ENCODE data around the gene MYNN. TPM values are rescaled to one million over a fixed set of nuclear protein-coding genes. Genes with fewer than 3 reads are reported as not detected.
A peak's percentile ranks its signal among the peaks of the same experiment; 100 is the strongest.
"Not testable (repeated sequence)": the region's sequence is repeated elsewhere in the genome, so short reads cannot be mapped to it uniquely, and the experiment has no call there.

Gene MYNN
- 12.0 TPM for polyA plus RNA-seq (2013, experiment 1 of 2)
- polyA plus RNA-seq (2013, experiment 2 of 2), result 12.9 TPM

DNA sequence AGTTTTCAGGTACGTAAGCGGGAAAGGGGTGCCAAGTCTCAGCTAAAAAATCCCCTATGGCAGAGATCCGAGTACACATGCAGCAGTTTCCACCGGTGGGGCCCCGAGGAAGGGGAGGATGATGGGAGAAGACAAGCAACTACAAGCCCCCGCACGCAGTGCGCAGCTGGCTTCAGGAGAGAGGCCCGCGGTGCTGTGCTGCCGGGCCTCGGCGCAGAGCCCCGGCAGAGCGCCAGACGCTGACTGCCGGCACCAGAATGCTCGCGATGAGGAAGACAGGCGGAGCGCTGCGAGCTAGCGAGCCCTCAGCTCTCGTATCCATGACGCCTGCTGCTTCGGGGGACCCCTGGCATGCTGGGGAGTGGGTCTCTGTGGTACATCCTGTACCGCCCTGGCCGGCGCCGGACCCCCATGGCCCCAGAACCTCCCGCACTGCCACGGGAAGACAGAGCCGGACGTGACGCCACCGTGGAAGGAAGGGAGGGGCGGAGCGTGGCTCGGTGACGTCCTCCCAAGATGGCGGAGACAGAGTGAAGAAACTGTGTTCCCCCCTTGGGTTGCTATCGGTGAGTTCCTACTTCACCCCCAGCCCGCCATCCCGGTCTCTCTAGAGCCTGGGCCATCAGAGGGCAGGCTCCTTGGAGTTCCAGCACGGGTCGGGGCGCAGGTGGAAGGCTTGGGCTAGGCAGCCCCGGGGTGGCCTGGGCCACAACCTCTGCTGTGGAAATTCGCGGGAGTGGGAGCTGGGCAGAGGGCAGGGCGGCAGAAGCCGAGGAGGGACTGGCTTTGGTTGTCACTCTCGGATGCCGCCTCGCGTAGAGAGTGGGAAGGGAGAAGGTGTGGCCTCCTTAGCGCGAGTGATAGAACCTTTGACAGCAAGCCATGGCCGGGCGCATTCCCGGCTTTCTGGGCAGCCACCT, at the start of gene MYNN:
Gene MYNN, plus strand, starts transcription at position 500 of the 920 bp plus-strand sequence. CDS start 900 bp downstream, outside the sequence.
- H2BK15ac ChIP-seq (ENCODE audit: low read length), result peak within 1 kb of the TSS; percentile 38
- no CpG with 5 or more reads among the region's 61 CpGs for WGBS, 2 donors (ENCODE audit: extremely low coverage in 2 of 2, insufficient read length in 2 of 2, insufficient replicate concordance in 1 of 2)
- H3K36me3 ChIP-seq (replicated peaks in 1 of 2; ENCODE audit: control insufficient read depth in 2 of 2, insufficient read depth in 2 of 2, low read length in 2 of 2), result peaks cover 10 to 39% of the 10 kb centered on the region in 2 donors
- H2BK12ac ChIP-seq (ENCODE audit: low read length), result no peak within 1 kb of the TSS
- no peak within 1 kb of the TSS for H4K91ac ChIP-seq (ENCODE audit: low read depth, low read length, poor library complexity)
- H3K27ac ChIP-seq (replicated peaks; ENCODE audit: low read length), result peak within 1 kb of the TSS; percentile 93
- H4K8ac ChIP-seq (ENCODE audit: low read depth, low read length), result no peak within 1 kb of the TSS
- H3K27me3 ChIP-seq (ENCODE audit: control insufficient read depth in 3 of 3, insufficient read depth in 3 of 3, low read depth in 1 of 3, low read length in 3 of 3), result no peaks in the 10 kb centered on the region
- peak within 1 kb of the TSS; percentile 94 for H2BK5ac ChIP-seq (ENCODE audit: low read length)
- H3K9me3 ChIP-seq (replicated peaks in 1 of 2; ENCODE audit: control insufficient read depth in 2 of 2, insufficient read depth in 1 of 2, low read depth in 1 of 2, low read length in 2 of 2), result no peaks in the 10 kb centered on the region
- peaks cover 2 to 6% of the 10 kb centered on the region in 2 donors for H3K4me1 ChIP-seq (ENCODE audit: control insufficient read depth in 2 of 2, insufficient read depth in 1 of 2, low read depth in 1 of 2, low read length in 2 of 2)
- H3K4me2 ChIP-seq (ENCODE audit: insufficient read depth, low read length, poor library complexity, severe bottlenecking), result peak within 1 kb of the TSS; percentile 79
- H3K4me3 ChIP-seq (ENCODE audit: low read length in 2 of 2), result peak within 1 kb of the TSS; percentile 83 to 98
- DNase-seq (ENCODE audit: low spot score), result peak; percentile 85
- peak within 1 kb of the TSS; percentile 88 for H2AK5ac ChIP-seq (ENCODE audit: low read depth, low read length)
- H3K18ac ChIP-seq (ENCODE audit: low read length), result peak within 1 kb of the TSS; percentile 98
- peak within 1 kb of the TSS; percentile 100 for H2AFZ ChIP-seq (ENCODE audit: low read length)
- peaks cover 5% of the 10 kb centered on the region for H3K79me1 ChIP-seq (ENCODE audit: low read depth, low read length)
- peak within 1 kb of the TSS; percentile 59 for H3K14ac ChIP-seq (ENCODE audit: low read length)
- H3K23ac ChIP-seq (ENCODE audit: low read depth, low read length, poor library complexity), result peak within 1 kb of the TSS; percentile 97
- H3K9ac ChIP-seq (ENCODE audit: low read depth, low read length, poor library complexity), result peak within 1 kb of the TSS; percentile 97
- no peak within 1 kb of the TSS for H2BK120ac ChIP-seq (ENCODE audit: low read depth, low read length)
- peak within 1 kb of the TSS; percentile 94 for H3K4ac ChIP-seq (ENCODE audit: low read length)

DNA sequence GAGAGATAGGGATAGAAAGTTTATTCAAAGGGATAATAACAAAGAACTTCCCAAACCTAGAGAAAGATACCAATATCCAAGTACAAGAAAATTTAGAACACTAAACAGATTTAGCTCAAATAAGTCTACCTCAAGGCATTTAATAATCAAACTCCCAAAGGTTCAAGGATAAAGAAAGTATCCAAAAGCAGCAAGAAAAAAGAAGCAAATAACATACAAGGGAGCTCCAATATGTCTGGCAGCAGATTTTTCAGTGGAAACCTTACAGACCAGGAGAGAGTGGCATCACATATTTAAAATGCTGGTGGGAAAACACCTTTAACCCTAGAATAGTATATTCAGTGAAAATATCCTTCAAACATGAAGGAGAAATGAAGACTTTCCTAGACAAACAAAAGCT, 41.3 kb upstream of the MYNN start:
- not testable (repeated sequence) for H3K4me2 ChIP-seq (ENCODE audit: insufficient read depth, low read length, poor library complexity, severe bottlenecking); H2BK12ac ChIP-seq (ENCODE audit: low read length); H2BK120ac ChIP-seq (ENCODE audit: low read depth, low read length); H4K91ac ChIP-seq (ENCODE audit: low read depth, low read length, poor library complexity); H3K18ac ChIP-seq (ENCODE audit: low read length); H3K36me3 ChIP-seq (replicated peaks in 1 of 2; ENCODE audit: control insufficient read depth in 2 of 2, insufficient read depth in 2 of 2, low read length in 2 of 2); H4K8ac ChIP-seq (ENCODE audit: low read depth, low read length); H3K27me3 ChIP-seq (ENCODE audit: control insufficient read depth in 3 of 3, insufficient read depth in 3 of 3, low read depth in 1 of 3, low read length in 3 of 3); H3K4me1 ChIP-seq (ENCODE audit: control insufficient read depth in 2 of 2, insufficient read depth in 1 of 2, low read depth in 1 of 2, low read length in 2 of 2); H3K4ac ChIP-seq (ENCODE audit: low read length); H3K23ac ChIP-seq (ENCODE audit: low read depth, low read length, poor library complexity); DNase-seq (ENCODE audit: low spot score); H3K9me3 ChIP-seq (replicated peaks in 1 of 2; ENCODE audit: control insufficient read depth in 2 of 2, insufficient read depth in 1 of 2, low read depth in 1 of 2, low read length in 2 of 2); H3K27ac ChIP-seq (replicated peaks; ENCODE audit: low read length); H3K9ac ChIP-seq (ENCODE audit: low read depth, low read length, poor library complexity); H3K14ac ChIP-seq (ENCODE audit: low read length); H2AK5ac ChIP-seq (ENCODE audit: low read depth, low read length); H3K79me1 ChIP-seq (ENCODE audit: low read depth, low read length); H3K4me3 ChIP-seq (ENCODE audit: low read length in 2 of 2); H2BK5ac ChIP-seq (ENCODE audit: low read length); H2AFZ ChIP-seq (ENCODE audit: low read length); H2BK15ac ChIP-seq (ENCODE audit: low read length)

DNA sequence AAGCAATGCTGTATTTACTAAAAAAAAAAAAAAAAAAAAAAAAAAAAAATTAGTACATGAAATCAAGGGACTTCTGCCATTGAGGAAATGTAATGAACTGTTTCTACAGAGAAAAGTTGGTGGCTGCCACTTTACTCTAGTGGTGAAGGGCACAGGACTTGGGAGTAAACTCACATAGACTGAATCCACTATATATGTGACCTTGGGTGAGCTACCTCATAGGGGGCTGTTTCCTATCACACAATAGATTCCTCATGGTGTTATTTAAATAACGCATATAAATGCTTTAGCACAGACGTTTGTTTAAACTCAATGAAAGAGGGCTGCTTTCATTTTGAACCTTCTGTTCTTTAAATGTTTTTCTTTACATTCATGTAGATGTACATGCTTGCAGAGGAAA, 34.1 kb upstream of the MYNN start:
- Histone ChIP-seq H2BK15ac (ENCODE audit: low read length) (no peak overlapping the region), H3K27me3 (ENCODE audit: control insufficient read depth in 3 of 3, insufficient read depth in 3 of 3, low read depth in 1 of 3, low read length in 3 of 3) (no peaks in the 10 kb centered on the region), H3K23ac (ENCODE audit: low read depth, low read length, poor library complexity) (no peak overlapping the region), H3K79me1 (ENCODE audit: low read depth, low read length) (no peaks in the 10 kb centered on the region), H4K8ac (ENCODE audit: low read depth, low read length) (no peak overlapping the region), H3K4me3 (ENCODE audit: low read length in 2 of 2) (no peak overlapping the region), H3K9ac (ENCODE audit: low read depth, low read length, poor library complexity) (no peak overlapping the region), H3K4ac (ENCODE audit: low read length) (no peak overlapping the region), H2BK5ac (ENCODE audit: low read length) (no peak overlapping the region), H2BK120ac (ENCODE audit: low read depth, low read length) (no peak overlapping the region), H3K18ac (ENCODE audit: low read length) (no peak overlapping the region), H3K4me1 (ENCODE audit: control insufficient read depth in 2 of 2, insufficient read depth in 1 of 2, low read depth in 1 of 2, low read length in 2 of 2) (no peaks in the 10 kb centered on the region), H3K4me2 (ENCODE audit: insufficient read depth, low read length, poor library complexity, severe bottlenecking) (no peak overlapping the region), H3K14ac (ENCODE audit: low read length) (no peak overlapping the region), H2AK5ac (ENCODE audit: low read depth, low read length) (no peak overlapping the region), H3K27ac (replicated peaks; ENCODE audit: low read length) (no peak overlapping the region), H2BK12ac (ENCODE audit: low read length) (no peak overlapping the region), H3K36me3 (replicated peaks in 1 of 2; ENCODE audit: control insufficient read depth in 2 of 2, insufficient read depth in 2 of 2, low read length in 2 of 2) (no peaks in the 10 kb centered on the region), H3K9me3 (replicated peaks in 1 of 2; ENCODE audit: control insufficient read depth in 2 of 2, insufficient read depth in 1 of 2, low read depth in 1 of 2, low read length in 2 of 2) (no peaks in the 10 kb centered on the region), H2AFZ (ENCODE audit: low read length) (no peak overlapping the region), H4K91ac (ENCODE audit: low read depth, low read length, poor library complexity) (no peak overlapping the region)
- no peak for DNase-seq (ENCODE audit: low spot score)
- no CpG with 5 or more reads among the region's 2 CpGs for WGBS, 2 donors (ENCODE audit: extremely low coverage in 2 of 2, insufficient read length in 2 of 2, insufficient replicate concordance in 1 of 2)

DNA sequence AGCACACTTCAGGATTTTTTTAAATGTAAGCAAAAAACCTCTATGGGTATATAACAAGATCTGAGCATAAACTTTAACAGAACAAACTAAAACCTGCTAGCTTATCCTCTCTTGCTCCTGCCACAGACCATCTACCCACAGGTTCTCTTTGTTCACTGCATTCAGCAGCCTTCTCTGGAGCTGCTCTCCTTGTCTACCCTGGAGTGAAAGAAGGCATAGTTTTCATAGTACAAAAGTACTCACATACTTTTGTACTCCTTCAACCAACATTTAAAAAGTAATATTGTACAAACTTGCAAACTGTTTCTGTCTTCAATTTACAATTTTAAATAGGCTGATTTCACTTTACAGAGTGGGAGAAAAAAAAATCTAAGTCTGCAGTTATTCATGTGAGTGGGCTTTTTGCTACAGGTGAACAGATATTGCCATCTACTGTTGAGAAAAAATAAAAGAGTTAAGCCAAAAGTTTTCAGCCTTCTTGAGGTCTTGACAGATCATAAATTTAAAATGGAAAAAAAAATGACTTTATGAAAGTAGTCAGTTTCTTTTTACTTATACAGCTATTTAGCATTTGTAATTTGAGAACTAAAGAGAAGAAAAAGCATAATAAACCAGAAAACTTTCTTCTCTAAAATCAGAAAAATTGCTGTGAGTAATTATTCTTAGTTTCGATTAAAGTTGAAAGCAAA, 28.7 kb upstream of the MYNN start:
- peaks cover 0 to 16% (median 0%) of the 10 kb centered on the region in 3 experiments for H3K27me3 ChIP-seq (ENCODE audit: control insufficient read depth in 3 of 3, insufficient read depth in 3 of 3, low read depth in 1 of 3, low read length in 3 of 3)
- no peak overlapping the region for H3K23ac ChIP-seq (ENCODE audit: low read depth, low read length, poor library complexity)
- WGBS, 2 donors (ENCODE audit: extremely low coverage in 2 of 2, insufficient read length in 2 of 2, insufficient replicate concordance in 1 of 2), result no CpG with 5 or more reads among the region's 1 CpG
- no peaks in the 10 kb centered on the region for H3K36me3 ChIP-seq (replicated peaks in 1 of 2; ENCODE audit: control insufficient read depth in 2 of 2, insufficient read depth in 2 of 2, low read length in 2 of 2)
- no peak overlapping the region for H3K4ac ChIP-seq (ENCODE audit: low read length)
- no peak overlapping the region for H3K27ac ChIP-seq (replicated peaks; ENCODE audit: low read length)
- H4K91ac ChIP-seq (ENCODE audit: low read depth, low read length, poor library complexity), result no peak overlapping the region
- no peak overlapping the region for H4K8ac ChIP-seq (ENCODE audit: low read depth, low read length)
- no peak overlapping the region for H3K4me2 ChIP-seq (ENCODE audit: insufficient read depth, low read length, poor library complexity, severe bottlenecking)
- no peak overlapping the region for H2BK120ac ChIP-seq (ENCODE audit: low read depth, low read length)
- no peak overlapping the region for H3K14ac ChIP-seq (ENCODE audit: low read length)
- H3K9me3 ChIP-seq (replicated peaks in 1 of 2; ENCODE audit: control insufficient read depth in 2 of 2, insufficient read depth in 1 of 2, low read depth in 1 of 2, low read length in 2 of 2), result no peaks in the 10 kb centered on the region
- no peak overlapping the region for H2BK5ac ChIP-seq (ENCODE audit: low read length)
- no peak overlapping the region for H2AK5ac ChIP-seq (ENCODE audit: low read depth, low read length)
- no peak overlapping the region for H2BK12ac ChIP-seq (ENCODE audit: low read length)
- H2BK15ac ChIP-seq (ENCODE audit: low read length), result no peak overlapping the region
- no peaks in the 10 kb centered on the region for H3K79me1 ChIP-seq (ENCODE audit: low read depth, low read length)
- DNase-seq (ENCODE audit: low spot score), result peak; percentile 31
- H3K9ac ChIP-seq (ENCODE audit: low read depth, low read length, poor library complexity), result no peak overlapping the region
- H2AFZ ChIP-seq (ENCODE audit: low read length), result no peak overlapping the region
- no peaks in the 10 kb centered on the region for H3K4me1 ChIP-seq (ENCODE audit: control insufficient read depth in 2 of 2, insufficient read depth in 1 of 2, low read depth in 1 of 2, low read length in 2 of 2)
- no peak overlapping the region for H3K4me3 ChIP-seq (ENCODE audit: low read length in 2 of 2)
- no peak overlapping the region for H3K18ac ChIP-seq (ENCODE audit: low read length)

All from neuronal stem cell (in vitro differentiated cells).